MV-4-11 (cell line): ENCODE data around the gene ZNF536.
"Not testable (repeated sequence)": the region's sequence is repeated elsewhere in the genome, so short reads cannot be mapped to it uniquely, and the experiment has no call there.

Experiments used
- DNase-seq: peaks from one replicate; lab custom pipeline; 2025; lab: John Stamatoyannopoulos, UW

Gene ZNF536

GRCh38 chr19:30419568-30420180 is 47.5 kb downstream of the ZNF536 start:
- DNase-seq: no peak

GRCh38 chr19:30420316-30420715 is 48.1 kb downstream of the ZNF536 start:
- DNase-seq: no peak

- no peak for DNase-seq
These were observed 48.7 kb downstream of the ZNF536 start for GRCh38 chr19:30420881-30421280.

- DNase-seq: no peak
These were observed 49.4 kb downstream of the ZNF536 start for GRCh38 chr19:30421571-30421970.

GRCh38 chr19:30423481-30423880 is 51.3 kb downstream of the ZNF536 start:
- no peak for DNase-seq

- DNase-seq: no peak
These were observed 54.0 kb downstream of the ZNF536 start for GRCh38 chr19:30425885-30426838.

- no peak for DNase-seq
These were observed 54.7 kb downstream of the ZNF536 start for GRCh38 chr19:30426864-30427263.

- no peak for DNase-seq
These were observed 56.0 kb downstream of the ZNF536 start for GRCh38 chr19:30428092-30428680.

- DNase-seq: no peak
These were observed 56.7 kb downstream of the ZNF536 start for GRCh38 chr19:30428844-30429243.

- no peak for DNase-seq
These were observed 58.1 kb downstream of the ZNF536 start for GRCh38 chr19:30430206-30430734.

GRCh38 chr19:30431591-30431990 is 59.4 kb downstream of the ZNF536 start:
- DNase-seq: no peak

- DNase-seq: no peak
These were observed 62.8 kb downstream of the ZNF536 start for GRCh38 chr19:30434797-30435594.

- DNase-seq: no peak
These were observed 65.7 kb downstream of the ZNF536 start for GRCh38 chr19:30437869-30438268.

- no peak for DNase-seq
These were observed 67.1 kb downstream of the ZNF536 start for GRCh38 chr19:30439310-30439709.

GRCh38 chr19:30441011-30441410 is 68.8 kb downstream of the ZNF536 start:
- no peak for DNase-seq

- DNase-seq: no peak
These were observed 70.5 kb downstream of the ZNF536 start for GRCh38 chr19:30442674-30443073.

- no peak for DNase-seq
These were observed 71.5 kb downstream of the ZNF536 start for GRCh38 chr19:30443531-30444252.

GRCh38 chr19:30444253-30444671 is 72.1 kb downstream of the ZNF536 start:
- DNase-seq: no peak

GRCh38 chr19:30444686-30445232 is 72.6 kb downstream of the ZNF536 start:
- no peak for DNase-seq

GRCh38 chr19:30445385-30445784 is 73.2 kb downstream of the ZNF536 start:
- no peak for DNase-seq

- DNase-seq: not testable (repeated sequence)
These were observed 73.9 kb downstream of the ZNF536 start for GRCh38 chr19:30446120-30446519.
